NCI-H510A (cell line): ENCODE results near the gene ATF6B.
A peak's percentile ranks its signal among the peaks of the same experiment; 100 is the strongest.
"Not testable (repeated sequence)": the region's sequence is repeated elsewhere in the genome, so short reads cannot be mapped to it uniquely, and the experiment has no call there.

Experiments used
- DNase-seq: peaks from one replicate; lab custom pipeline; 2025; lab: John Stamatoyannopoulos, UW

The ATF6B gene

DNA sequence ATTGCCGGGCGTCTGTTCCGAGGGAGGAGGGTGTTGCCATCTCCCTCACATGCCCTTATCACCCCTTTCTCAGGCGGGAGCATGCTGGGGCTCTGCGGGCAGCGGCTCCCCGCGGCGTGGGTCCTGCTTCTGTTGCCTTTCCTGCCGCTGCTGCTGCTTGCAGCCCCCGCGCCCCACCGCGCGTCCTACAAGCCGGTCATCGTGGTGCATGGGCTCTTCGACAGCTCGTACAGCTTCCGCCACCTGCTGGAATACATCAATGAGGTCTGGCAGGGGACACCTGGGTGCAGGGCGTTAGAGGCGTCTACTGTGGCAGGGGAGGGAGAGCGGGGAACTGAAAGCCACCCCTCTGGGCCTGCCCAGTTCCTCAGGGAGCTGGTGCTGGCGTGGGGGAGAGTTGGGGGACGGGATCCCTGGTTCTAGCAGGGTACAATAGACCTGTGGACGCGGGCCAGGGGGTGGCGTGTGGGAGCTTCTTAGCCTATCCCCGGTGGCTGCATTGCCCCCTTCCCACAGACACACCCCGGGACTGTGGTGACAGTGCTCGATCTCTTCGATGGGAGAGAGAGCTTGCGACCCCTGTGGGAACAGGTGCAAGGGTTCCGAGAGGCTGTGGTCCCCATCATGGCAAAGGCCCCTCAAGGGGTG, 26.6 kb upstream of the ATF6B start:
- peak; percentile 79 for DNase-seq

DNA sequence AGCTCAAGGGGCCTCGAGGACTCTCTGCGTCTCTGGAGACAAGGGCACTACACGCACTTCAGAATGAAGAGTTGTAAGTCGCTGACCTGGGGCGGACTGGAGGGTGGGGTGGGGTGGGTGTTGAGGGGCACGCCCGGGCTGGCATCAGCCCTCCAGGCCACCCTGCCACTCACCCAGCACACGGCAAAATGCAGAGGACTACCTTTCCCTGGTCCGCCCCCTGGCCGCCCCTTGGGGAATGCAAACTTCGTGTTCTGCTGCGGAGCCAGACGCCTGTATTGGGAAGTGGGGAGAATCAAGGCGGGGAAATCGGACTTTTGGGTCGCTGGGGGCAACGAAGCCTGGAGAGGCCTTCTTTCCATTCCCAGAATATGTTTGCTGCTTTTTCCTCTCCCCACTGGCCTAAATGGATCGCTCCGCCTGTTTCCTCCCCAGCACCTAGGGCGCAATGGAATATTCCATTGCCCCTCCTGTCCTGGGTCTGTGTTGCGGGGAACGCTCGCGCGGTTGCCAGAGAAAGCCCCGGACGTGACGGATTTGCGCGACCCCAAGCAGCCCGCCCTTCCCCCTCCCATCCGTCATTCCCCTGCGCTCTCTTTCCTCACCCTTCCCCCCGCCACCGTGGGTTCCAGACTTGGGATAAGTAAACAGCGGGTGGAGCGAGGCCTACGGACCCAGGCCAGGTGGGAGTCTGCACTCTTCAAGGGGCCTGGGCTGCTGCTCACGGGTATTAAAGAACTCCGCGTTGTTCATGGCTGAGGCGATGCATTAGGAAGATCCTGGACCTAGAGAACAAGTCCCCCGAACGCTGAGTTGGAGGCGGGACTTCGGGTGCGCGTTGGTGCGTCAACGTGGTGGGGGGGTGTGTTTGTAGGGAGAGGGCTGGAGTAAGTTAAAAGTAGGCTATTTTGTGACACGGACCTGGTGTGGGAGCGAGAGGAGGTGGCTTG, 25.8 kb upstream of the ATF6B start, which contains the start of gene PPT2:
TSS of gene PPT2 (plus strand) at position 578 of the 950 bp plus-strand sequence. CDS start 454 bp downstream, outside the sequence.
- DNase-seq, result peak; percentile 78

DNA sequence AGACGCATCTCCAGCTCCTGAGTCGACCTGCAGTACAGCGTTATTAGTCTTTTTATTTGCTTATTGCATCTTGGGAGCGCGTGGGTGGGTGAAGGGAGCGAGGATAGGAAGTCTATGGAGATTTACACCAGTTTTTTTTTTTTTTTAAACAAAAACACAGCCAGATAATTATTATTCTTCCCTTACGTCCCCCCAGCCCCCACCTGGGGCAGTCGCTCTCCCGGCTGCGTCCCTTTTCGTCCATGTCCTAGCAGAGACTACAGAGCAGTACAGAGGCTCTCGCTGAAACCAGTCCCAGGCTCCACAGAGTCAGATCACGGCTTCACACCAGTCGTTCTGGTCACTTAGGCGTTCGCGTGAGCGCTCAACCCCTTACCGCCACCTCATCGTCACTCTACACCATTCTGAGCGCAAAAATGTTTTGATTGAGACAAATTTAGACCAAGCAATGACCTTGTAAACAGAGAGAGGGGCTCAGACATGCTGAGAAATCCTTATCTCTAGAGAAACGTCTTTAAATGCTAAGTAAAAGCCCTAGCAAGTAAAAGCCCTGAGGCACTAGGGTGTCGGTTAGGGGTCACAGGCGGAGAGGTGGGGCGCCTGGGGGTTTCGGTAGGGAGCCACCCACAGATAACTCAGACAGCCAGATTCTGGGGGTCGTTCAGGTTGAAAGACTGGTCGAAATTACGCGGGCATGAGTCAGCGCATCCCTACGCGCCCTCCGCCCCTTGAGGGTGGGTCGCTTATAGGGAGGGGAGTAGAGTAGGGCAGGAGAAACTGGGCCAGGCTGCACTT, 24.9 kb upstream of the ATF6B start:
- DNase-seq, result no peak

DNA sequence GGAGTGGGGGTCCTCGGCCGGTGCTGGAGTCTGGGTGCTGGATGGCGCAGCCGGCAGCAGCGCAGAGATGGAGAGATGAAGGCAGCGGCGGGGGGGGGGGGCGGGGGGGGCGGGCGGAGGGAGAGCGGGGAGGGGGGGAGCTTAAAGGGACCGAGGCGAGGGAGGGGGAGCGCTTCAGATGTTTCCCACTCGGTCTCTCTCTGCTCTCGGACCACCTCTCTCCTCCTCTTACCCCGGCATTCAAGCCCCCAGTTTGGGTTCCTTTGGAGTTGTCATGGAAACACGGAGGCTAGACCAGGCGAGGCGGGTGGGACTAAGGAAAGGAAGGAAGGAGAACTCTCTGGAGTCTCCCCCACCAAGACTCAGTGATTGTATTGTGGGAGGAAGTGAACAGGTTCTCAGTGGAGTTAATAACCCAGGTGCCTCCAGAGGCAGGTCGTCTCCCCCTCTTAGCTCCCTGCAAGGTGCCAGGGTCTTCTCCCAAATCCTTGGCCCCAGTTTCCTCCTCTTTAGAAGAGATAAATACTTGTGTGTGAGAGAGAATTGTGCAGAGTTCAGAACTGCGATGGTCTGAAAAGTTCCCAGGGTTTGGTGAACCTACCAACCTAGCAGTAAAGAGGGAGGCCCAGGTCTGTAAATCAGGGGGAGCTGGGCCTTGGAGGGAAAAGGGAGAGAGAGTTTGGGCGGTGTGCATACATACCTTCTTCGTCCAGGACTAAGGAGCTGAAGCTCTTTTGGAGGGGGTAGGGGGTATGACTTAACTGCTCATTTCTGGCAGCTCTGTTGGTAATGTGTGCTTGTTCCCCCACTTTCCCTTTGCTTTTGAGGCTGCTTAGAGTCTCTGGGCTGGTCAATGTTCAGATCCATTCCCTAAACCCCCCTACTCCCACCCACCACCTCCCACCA, 24.1 kb upstream of the ATF6B start, which contains the start of gene PRRT1:
TSS of gene PRRT1 (minus strand) at position 77 of the 906 bp plus-strand sequence. CDS start 112 bp downstream, outside the sequence.
- DNase-seq, result no peak

DNA sequence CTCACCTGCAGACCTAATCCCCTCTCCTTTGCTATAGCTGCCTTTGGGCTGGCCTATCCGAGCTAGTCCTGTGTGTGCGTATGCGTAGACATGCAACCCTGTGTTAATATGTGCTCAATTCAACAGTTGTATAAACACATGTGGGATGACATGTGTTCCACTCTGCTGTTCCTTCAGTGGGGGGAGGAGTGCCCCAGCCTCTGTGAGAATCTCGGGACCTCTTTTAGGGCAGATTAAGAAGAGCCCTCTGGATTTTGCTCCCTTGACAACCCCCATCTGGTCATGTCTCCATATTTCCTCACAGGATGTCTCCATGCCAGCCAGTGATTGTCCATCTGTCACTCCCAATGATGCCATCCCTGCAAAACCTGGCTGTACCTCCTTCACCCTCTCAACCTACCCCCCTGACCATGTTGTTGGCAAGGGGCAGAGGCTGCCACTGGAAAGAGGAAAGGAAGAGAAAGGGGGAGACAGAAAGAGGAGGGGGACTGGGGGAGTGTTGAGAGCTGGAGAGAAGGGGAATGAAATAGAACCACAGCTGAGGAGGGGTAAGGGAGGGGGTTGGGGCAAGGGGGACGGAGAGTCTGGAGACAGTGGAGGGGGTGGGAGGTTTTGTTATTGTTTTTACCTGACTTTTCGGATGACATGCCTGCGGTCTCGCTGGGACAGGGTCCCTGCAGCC, 23.3 kb upstream of the ATF6B start:
- DNase-seq, result no peak

DNA sequence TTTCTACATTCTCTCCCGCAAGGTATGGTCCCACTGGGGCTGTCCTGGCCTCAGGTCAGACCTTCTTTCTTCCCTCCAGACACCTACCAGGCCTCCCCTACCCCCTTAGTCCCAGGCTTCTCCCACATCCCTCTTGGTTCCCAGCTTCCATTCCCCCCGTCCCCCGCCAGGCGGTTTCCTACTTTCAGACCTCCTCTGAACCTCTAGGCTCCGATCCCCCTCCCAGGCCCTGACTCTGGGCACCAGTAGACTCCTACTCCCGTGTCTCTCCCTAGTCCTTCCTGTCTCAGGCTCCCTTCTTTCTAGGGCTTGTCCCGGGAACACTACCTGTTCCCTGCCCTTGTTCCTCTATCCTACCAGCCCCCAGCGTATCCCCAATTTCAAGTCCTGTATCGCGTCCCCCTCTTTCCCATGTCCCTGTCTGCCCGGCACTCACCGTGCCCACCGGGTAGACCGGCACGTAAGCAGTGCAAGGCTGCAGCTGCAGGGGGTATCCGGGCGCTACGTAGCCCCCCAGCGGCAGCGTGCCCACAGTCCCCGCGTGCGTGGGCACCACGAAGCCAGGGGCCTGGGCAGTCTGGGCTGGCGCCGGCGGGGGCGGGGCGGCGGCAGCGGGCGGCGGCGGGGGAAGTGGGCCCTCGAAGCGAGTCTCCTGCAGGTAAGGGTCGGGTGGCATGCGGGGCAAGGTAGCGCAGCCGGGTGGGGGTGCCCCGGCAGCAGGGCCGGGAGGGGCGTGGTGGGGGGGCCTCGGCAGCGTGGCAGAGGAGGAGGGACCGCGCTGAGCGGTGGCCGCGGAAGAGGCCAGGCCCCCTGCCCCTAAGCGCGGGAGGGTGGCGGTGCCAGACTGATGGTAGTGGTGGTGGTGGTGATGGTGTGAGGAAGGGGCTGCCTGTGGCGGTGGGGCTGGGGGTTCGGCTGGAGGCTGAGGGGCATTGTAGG, 22.2 kb upstream of the ATF6B start:
- no peak for DNase-seq

DNA sequence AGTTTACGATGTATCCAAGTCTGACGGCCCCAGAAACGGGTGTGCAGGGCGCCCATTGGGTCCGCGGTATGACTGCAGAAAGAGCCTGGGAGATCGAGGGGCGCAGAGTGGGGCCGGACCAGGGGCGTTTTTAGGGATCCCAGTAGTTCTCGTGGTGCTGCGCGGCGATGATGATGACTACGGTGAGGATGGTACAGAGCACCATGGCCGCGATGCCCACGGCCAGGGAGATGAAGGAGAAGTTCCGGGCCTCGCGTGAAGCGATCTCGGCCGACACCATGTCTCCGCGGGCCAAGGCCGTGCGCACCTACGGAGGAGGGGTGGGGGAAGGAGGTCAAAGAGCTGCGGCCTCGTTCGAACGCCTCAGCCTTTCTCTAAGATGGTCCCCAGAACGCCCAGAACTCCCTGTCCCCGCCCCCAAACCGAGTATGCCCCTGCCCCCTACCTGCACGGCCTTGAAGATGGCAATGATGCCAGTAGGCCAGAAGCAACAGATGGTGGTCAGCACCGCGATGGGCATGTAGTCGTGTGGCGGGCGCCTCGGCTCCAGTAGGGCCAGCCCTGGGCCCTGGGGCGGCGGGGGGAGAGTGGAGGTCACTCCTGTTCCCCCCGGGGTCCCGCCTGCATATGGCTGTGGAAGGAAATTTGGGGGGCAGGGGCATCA, 21.2 kb upstream of the ATF6B start:
- no peak for DNase-seq

DNA sequence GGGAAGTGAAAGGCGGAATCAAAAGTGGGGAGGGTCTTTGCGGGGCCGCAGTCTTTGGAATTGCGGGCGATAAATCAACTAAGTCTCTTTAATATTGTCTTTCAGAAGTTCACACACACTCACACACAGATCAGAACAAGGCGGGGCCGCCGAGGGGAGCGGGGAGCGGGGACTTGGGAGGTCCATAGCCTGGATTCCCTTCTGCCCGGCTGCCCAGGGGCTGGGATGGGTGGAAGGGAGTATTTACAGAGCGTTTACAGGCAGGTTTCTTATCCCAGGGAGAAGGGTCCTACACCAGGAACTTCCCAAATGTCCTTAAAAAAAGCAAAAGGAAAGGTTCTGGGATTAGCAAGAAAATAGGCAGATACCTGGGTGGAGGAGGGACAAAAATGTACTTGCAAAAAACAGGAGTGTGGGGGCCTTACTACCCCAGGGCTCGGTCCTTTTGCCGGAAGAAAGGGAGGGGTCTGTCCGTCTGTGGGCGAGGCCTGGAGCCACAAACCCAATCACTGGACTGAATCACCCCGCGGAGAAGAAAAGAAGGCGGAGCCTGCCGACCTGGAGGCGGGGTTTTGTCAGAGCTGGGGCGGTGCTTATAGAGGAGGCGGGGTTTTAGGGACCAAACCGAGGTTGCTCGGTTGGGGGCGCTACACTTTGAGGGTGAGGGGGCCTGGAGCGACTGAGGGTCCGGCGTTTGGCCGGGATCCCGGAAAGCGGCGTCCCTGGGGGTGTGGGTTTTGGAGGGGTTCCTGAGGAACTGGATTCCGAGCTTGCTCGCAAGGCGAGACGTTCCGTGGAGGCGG, 20.4 kb upstream of the ATF6B start:
- no peak for DNase-seq

DNA sequence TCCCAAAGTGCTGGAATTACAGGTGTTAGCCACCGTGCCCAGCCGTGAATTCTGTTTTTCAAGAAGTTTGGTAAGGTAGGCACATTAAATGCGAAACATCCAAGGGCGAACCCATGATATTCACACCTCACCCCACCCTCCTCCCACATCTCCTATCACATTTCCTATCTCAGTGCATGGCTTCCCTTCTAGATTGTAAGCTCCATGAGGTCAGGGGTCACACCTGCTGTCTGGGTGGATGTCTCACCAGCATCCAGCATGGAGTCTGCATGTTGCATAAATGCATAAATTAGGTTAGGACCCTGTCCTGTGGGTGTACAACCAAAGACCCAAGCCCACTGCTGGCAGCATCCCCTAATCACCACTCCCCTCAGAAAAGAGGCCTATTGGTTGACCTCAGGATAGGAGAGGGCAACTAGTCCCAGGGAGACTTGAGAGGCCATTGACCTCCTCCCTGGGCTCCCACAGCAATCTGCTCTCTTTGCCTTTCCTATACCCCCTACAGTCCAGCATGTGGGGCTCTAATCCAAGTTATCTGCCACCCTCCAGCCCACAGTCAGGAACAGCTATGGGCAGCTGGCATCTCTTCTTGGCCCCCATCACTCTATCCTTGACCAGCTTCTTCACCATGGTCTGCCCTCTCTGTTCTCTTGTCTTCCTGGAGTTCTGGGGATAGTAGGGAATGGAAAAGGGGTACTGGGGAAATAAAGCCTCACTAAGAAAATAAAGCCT, 19.5 kb upstream of the ATF6B start:
- DNase-seq, result no peak

DNA sequence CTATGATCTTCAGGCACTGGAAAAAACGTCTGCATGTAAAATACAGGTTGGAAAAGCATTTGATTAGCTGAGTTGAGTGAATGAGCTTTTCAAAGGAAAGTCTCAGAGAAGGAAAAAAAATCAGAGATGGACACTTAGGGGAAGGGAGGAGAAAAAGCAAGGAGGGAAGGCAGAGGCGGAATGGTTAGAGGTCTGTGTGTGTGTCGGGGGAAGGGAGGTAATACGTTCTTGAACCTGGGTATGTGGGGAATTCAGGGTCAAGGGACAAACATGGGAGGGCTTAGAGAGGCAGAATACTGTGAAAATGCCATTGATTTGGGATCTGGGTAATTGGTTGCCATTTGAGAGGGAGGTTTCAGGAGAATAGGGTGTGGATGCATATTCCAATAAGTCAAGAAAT, 18.6 kb upstream of the ATF6B start:
- DNase-seq, result no peak

DNA sequence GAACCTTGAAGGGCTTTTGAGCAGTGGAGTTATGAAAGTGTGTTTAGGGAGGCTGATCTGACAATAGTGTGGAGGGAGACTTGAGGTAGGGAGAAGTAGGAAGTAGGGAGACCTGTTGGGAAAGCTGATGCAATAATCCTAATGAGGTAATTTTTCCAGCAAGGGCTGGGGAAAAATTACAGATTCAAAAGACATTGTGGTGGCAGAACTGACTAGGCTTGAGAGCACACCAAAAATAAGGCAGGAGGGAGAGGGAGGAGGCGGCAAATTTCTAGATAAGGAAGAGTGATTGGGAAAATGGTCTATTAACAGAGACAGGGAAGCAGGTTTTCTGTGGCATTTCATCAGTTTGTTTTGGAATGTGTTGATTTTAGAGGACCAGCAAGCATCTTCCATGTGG, 18.2 kb upstream of the ATF6B start:
- DNase-seq, result no peak

DNA sequence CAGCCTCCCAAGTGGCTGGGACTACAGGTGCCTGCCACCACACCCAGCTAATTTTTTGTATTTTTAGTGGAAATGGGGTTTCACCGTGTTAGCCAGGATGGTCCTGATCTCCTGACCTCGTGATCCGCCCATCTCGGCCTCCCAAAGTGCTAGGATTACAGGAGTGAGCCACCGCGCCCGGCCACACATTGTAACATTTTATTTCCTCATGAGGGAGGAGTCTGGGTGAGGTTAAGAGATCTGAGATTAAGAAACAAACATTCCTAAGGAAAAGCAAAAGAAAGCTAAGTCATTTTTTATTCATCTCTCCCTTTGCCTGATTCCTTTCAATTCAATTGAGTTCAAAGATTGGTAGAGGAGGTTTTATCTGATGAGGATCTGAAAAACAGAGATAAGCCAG, 16.2 kb upstream of the ATF6B start:
- not testable (repeated sequence) for DNase-seq

DNA sequence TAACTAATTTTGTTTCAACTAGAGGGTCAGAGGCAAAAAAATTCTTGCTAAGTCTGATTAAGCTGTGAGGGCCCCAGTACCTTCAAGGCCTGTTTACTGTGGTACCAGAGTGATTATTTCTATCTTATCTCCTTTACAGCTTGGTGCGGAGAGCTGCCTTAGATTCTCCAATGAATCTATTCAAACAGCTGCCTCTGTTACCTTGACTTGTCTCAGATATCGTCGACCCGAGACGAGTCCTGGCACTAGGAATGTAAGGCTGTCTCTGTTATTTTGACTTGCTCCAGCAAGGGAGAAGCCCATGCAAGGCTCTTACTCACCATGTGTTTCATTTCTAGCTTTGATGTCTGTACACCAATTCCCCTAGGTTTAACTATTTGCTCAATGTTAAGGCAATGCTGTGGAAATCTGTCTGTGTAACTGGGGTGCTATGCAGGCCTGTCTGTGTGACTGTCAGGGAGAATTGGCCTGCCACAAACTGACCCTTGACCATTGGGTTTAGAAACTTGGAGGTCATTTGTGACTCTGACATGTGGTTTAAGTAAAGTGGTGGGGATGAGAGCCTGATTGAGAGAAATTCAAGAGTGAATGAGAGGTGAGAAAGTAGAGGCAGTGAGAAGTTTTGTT, 12.5 kb upstream of the ATF6B start:
- no peak for DNase-seq

DNA sequence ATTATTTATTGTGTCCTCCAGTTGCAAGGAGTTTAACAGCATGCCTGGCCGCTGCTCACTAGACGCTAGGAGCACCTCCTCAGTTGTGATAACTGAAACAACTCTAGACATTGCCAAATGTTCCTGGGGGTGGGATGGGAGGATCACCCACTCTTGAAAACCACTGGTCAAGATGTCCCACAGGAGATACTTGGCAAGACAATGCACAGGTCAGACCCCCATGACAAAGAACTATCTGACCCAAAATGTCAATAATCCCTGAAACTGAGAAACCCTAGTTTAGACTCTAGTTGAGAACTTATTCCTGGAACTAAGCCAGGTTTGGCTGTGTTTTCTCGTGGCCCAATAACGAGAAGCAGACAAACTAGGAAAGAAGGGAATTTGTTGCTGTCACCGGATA, 11.5 kb upstream of the ATF6B start:
- DNase-seq, result no peak

DNA sequence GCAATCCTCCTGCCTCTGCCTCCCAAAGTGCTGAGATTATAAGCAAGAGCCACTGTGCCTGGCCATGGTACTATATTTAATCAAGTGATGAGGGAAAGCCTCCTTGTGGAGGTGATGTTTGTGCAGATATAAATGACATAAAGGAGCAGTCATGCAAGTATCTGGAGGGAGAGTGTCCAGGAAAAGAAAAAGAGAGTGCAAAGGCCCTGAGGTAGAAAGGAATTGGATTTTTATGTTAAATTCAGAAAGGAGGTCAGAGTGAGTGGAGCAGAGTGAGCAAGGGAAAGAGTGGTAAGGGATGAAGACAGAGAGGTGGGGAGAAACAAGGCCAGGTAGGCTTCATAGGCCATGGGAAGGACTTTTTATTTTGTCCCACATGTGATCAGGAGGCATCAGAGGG, 9.4 kb upstream of the ATF6B start:
- no peak for DNase-seq

DNA sequence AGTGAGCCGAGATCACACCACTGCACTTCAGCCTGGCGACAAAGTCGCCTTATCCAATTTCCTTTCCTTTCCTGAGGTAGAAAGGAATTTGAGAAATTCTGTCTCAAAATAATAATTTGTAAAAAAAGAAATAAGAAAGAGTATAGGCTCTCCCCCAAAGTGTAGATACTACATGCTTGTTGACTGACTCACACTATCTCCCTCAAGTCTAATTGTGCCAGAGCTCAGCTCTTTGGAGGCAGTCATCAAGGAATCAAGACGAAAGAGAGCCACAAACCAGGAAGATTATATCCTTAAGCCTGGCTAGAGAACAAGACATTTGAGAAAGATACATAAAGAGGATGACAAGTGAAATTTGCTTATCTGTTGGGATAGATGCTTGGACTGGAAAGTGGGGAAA, 5.7 kb upstream of the ATF6B start:
- no peak for DNase-seq

DNA sequence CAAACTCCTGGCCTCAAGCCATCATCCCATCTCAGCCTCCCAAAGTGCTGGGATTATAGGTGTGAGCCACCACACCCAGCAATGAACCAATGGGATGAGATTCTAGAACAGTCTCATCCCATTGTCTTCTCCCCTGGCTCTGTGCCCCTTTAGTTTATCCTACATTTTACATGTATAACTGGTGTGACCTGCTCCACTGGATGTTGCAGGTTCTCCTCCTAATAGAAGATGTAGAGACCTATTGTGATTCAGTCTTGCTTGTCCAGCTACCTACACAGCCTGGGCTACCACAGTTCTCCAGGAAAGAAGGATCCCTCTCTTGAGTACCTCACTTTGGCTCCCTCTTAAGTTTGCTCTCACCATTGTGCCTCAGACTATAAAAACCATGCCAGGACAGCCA, 4.1 kb upstream of the ATF6B start:
- no peak for DNase-seq
